Vagina (tissue), 2 donors: ENCODE measurements around the gene SDE2.

Source experiments
- CTCF ChIP-seq, 3 experiments: fragments of 450-650 bp in 2 of 3; fragments of 200-600 bp in 1 of 3; sonication (generic) in 1 of 3; IDR thresholded peaks; one replicate each; pipeline ENCODE4 v1.5.1; 2017 to 2019; ENCODE audit warnings: antibody characterized with exemption in 3 of 3, mild to moderate bottlenecking in 2 of 3, moderate library complexity in 2 of 3
- POLR2A ChIP-seq, 2 donors: fragments of 450-650 bp; IDR thresholded peaks; one replicate each; pipeline ENCODE4 v1.6.1; 2017; ENCODE audit warnings: antibody characterized with exemption in 2 of 2, mild to moderate bottlenecking in 2 of 2, moderate library complexity in 2 of 2
- POLR2AphosphoS5 ChIP-seq, 2 donors: sonication (generic); formaldehyde crosslinking; IDR thresholded peaks; one replicate each; pipeline ENCODE4 v1.9.0; 2017; ENCODE audit warnings: antibody characterized with exemption in 2 of 2, mild to moderate bottlenecking in 2 of 2, low read depth in 1 of 2; ENCODE audit not compliant: insufficient read depth in 1 of 2

GRCh38 chr1:225963735-225964530 is 35.2 kb downstream of the SDE2 start:
- no peak for TF ChIP-seq CTCF (IDR thresholded peaks at IDR 0.05)
- no peak for TF ChIP-seq POLR2A (IDR thresholded peaks at IDR 0.05)
- no peak for TF ChIP-seq POLR2AphosphoS5 (IDR thresholded peaks at IDR 0.05; ENCODE audit: insufficient read depth in 1 of 2, low read depth in 1 of 2)
